ENCODE data around the gene HELB.

The HELB gene

DNA sequence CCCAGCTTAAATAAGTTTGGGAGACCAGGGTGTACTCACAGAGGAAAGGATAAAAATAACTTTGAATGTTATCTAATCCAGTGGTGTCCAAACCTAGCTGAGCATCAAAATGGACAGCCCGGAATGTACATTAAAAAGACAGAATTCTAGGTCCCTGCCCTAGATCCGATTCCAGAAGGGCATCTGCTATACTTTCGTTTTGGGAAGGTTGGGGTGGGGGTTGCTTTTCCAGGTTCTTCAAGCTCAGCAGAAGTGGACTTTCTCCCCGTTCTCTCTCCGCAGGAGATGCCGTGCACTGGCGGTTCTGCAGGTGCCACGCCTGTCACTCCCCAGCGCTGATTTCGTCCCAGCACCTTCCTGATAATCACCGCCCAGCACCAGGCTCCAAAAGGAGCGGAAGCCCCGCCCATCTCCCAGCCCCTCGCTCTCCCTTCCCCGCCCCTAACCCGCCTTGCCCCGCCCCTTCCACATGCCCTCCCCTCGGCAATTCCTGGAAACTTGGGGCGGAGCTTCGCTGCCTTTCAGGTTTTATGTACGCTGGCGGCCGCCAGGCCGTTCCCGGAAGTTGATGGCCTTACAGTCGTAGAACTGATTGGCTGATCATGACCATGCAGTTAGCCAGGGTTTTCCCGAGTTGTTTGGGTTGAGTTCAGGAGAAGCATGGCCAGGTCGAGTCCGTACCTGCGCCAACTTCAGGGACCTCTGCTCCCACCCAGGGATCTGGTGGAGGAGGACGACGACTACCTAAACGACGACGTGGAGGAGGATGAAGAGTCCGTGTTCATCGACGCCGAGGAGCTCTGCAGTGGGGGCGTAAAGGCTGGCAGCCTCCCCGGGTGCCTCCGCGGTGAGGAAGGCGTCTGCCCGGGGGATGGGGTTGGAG, at the start of gene HELB:
Gene HELB, plus strand, starts transcription at position 550 of the 883 bp plus-strand sequence. Its CDS starts 111 bp downstream, at position 661.
- in situ Hi-C loops (cut with MboI; ENCODE audit: low sequenced_read_pairs), result no loop called here

DNA sequence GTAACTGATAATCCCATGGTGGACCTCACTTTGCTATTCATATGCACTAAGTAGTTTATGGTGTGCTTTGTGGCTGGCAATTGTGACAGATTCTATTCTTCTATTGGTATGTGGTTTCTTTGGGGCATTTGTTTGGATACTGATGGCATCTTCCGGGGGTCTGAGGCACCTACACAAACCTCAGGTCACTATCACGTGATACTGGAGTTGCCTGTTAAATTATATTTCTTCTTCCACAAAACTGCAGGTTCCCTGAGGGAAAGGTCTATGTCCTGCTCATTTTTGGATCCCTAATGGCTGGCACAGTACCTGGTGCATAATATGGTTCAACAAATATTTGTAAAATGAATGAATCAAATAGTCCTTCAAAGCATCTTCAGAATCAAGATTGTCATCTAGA, 49.5 kb upstream of the HELB start:
- in situ Hi-C loops (cut with MboI; ENCODE audit: low sequenced_read_pairs), result no loop called here

DNA sequence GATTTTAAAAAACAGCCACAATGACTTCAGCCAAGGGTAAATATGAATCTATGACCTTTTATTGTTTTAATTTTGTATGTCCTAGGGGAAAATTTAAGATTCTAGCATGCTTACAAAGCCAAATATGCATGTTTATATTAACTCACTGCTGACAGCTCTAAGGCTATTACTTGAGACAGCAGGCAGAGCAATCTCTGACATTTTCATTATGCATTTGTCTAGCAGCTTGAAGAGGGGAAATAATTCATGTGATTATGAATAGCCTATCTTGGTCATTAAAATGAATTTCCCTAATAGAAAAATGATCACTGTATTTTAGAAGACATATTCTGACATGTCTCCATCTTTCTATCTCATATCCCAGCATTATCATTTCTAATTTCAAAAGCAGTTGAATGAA, 46.6 kb upstream of the HELB start:
- in situ Hi-C loops (cut with MboI; ENCODE audit: low sequenced_read_pairs), result no loop called here

DNA sequence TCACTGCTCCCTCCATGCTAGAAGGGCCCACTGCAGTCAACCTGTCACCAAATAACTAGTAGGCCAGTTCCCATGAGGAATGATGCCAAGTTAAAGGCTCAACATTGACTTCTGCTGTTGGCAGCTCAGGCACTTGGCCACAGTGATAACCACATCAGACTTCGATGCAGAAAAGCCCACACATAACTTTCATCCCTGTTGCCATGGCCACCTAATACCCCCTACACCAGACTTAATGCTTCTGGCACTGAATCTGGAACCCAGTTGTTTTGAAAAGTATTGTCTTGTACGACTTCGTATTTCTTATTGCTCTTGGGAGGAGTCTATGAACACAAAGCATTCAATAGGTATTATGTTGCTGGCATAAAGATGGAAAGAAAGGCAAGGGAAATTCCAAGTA, 44.3 kb upstream of the HELB start:
- in situ Hi-C loops (cut with MboI; ENCODE audit: low sequenced_read_pairs), result no loop called here

DNA sequence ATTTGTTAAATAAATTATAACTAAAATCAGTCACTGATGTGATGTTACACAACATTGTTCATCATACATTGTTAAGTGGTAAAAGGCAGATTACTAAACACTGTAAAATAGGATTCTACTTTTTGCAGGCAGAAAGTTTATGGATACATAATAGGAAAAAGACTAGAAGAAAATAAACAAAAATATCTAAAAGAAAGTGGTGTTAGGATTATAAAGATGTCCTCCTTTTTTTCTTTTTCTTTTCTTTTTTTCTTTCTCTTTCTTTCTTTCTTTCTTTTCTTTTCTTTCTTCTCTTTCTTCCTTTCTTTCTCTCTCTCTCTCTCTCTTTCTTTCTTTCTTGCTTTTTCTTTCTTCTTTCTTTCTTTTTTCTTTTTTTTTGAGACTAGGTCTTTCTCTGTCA, 39.6 kb upstream of the HELB start:
- in situ Hi-C loops (cut with MboI; ENCODE audit: low sequenced_read_pairs), result no loop called here

DNA sequence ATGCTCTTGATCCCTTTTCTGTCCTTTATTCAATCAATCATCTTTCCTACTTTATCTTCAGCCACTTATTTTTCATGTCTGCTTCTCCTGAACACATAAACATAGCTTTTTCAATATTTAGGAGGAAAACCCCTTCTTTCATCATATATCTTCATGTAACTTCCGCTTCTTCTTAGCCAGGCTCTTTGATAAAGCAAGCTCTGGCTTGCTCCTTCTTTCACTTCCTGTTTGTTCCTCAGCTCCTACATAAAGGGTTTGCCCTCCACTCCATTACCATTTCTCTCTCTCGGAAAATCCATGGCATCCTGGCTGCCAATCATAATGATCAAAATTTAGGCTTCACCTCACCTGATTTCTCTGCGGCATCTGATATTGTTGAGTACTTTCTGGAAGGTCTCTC, 33.7 kb upstream of the HELB start:
- in situ Hi-C loops (cut with MboI; ENCODE audit: low sequenced_read_pairs), result no loop called here

DNA sequence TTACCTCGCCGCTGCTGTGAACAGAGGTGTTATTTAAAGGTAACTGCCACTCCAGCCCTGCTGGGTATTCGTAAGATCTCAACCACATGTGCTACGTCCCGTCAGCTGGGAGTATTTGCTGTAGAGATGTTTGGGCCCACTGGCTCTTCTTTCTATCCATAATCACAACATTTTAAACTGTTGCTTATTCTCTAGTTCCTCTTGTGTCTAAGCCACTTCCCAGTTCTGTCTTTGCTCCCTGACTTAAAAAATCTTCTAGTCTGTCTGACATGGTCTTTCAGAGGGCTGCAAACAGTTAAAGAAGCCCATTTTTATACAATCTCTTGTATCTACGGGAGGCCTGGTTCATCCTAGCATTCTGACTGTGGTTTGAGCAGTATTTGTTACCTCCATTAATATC, 33.2 kb upstream of the HELB start:
- in situ Hi-C loops (cut with MboI; ENCODE audit: low sequenced_read_pairs), result no loop called here

DNA sequence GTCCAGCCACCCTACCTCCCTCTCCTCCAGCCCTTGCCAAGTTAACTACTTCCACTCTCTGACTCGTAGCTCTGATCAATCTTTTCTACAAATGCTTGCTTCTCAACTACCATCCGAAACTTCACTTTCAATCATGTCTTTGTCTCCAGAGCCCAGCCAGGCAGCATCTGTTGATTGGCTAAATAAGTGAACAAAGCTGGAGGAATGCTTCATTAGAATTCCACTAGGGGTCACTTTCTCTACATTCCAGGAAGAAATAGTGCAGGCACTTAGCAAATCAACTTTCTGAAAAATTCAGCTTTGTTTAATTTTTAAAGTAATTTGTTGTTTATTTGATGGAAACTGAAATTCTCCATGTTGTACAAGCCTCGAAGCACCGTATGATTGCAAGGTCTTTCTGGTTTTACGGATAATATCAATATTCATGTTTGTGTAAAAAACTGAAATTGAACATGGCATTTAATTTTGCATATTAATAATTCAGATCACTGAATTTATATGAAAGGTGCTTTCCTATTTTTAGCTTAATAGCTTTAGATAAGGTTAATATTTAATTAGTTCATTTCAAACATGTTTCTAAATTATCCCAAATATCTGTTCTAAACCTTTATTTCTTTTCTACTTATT, 32.4 kb upstream of the HELB start:
- in situ Hi-C loops (cut with MboI; ENCODE audit: low sequenced_read_pairs), result no loop called here

DNA sequence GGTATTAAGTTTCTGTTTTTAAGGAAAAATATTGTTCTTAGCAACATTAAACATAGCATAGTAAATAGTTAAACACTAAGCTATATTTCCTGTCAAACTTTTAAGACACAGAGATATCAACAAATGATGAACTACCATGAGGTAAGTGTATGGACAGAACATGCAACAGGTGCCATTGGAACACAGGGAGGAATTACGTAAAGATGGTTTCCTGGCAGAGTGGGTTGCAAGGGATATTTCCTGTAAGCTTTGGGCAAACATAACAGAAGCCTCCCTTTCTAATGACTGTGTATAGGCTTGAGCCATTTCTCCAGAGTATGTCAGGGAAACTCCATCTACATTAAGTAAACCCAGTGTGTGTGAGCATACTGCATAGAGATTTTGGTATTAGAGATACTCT, 31.7 kb upstream of the HELB start:
- in situ Hi-C loops (cut with MboI; ENCODE audit: low sequenced_read_pairs), result no loop called here

DNA sequence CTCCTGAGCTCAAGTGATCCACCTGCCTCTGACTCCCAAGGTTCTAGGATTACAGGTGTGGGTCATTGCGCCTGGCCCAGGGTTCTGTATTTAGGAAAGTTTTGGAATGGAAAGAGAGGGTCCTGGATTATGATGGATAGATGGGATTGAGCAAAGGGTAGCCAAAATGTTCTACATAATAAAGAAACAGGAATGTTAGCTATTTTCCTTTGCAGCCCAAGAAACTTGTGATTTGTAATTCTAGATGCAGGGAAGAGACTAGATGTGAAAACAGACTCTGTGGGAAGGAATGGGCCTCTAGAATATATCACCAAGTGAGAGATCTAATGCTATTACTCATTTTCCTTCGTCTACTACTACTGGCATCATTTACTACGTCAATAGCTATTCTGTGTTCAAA, 29.6 kb upstream of the HELB start:
- in situ Hi-C loops (cut with MboI; ENCODE audit: low sequenced_read_pairs), result no loop called here

DNA sequence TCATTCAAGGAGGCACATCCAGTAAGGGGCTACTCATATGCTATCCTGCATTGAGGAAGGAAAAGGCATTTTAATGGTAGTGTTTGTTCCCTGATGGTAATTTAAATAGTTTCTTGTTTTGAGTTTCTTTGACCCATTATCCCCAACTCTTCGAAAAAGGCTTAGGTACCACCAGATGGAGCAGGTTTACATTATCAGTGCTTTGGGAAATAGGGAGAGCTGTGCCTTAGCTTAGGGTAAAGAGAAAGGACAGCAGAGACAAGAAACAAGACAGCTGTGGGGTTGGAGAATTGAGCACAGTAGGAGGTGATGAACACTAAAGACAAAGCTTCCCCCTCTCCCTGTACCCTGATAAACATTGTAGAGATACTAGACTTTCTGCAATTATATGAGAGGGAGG, 29.1 kb upstream of the HELB start:
- in situ Hi-C loops (cut with MboI; ENCODE audit: low sequenced_read_pairs), result no loop called here

DNA sequence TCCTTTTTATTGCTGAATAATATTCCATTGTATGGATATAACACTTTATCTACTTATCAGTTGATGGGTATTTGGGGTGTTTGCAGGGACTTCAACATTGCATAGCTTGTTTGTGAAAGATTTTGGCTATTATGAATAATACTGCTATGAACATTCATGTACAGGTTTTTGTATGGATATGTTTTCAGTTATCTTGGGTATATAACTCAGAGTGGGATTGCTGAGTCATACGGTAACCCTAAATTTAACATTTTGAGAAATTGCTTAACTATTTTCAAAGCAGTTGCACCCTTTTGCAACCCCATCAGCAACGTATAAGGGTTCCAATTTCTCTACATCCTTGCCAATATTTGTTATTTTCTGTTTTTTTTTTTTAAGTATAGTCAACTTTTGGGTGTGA, 27.3 kb upstream of the HELB start:
- in situ Hi-C loops (cut with MboI; ENCODE audit: low sequenced_read_pairs), result no loop called here

DNA sequence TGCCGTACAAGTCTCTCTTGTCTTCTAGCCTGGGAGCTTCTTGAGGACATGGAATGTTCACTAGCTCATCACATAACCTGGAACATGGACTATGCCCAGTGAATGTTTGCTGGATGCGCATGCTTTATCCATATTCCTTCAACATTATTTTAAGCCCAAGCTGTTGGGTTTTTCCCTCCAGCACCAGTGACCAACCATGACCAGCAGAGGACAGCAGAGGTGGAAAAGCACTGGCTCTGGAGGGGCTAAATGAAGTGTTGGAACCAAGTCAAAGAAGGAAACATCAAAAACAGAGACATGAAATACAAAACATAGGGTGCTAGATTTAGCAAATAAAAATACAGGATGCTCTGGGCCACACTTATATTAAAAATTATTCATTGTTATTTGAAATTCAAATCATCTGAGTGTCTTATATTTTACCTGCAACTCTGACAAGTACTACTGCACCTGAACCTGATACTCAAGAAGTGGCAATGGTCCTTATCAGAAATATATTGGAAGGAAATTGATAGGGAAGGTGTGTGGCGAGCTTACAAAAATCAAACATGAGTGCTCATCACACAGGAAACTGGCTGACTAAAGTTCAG, 23.1 kb upstream of the HELB start:
- in situ Hi-C loops (cut with MboI; ENCODE audit: low sequenced_read_pairs), result no loop called here

DNA sequence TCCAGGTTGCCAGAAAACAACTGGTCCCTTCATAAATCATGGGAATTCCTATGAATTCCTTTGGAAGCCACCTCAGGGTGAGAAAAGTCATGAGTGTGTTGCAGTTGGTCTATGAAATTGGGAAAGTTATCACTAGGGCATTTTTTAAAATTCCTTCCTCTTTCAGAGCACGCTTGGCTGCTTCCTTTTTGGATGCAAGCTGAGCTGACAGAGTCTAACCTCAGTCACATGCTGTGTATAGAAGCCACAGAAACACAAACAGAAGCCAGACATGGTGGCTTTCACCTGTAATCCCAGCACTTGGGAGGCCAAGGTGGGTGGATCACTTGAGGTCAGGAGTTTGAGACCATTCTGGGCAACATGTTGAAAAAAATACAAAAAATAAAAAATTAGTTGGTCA, 21.7 kb upstream of the HELB start:
- in situ Hi-C loops (cut with MboI; ENCODE audit: low sequenced_read_pairs), result no loop called here

DNA sequence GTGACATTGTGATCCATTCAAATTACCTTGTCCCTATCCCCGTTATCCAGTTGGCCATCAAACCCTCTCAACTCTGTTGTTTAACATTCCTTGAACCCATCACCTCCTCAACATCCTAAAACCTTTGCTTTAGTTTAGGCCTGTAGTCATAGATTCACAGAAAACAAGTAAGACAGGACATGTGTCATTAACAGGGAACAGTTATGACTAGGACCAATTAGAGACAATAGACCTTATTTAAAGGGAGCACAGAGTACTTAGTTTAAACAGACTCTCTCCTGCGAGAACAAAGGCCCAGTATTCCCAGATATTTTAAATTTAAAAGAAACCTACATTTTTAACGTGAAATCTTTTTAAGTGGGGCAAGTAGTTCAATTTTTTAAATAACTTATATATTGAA, 20.0 kb upstream of the HELB start:
- in situ Hi-C loops (cut with MboI; ENCODE audit: low sequenced_read_pairs), result no loop called here

DNA sequence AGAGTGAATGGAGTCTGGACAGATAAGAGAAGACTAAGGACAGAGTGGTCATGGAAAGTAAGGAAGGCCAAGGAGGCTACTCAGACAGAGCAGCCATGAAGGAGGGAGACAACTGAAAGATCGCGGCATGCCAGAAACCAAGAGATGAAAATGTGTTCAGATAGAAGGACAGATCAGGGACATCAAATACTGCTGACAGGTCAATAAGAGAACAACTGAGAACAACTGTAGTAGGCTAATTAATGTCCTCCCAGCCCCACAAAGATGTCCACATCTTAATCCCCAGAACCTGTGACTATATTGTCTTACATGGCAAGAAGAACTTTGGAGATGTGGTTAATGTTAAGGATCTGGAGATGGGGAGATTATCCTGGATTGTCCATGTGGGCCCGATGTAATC, 15.0 kb upstream of the HELB start:
- in situ Hi-C loops (cut with MboI; ENCODE audit: low sequenced_read_pairs), result no loop called here

DNA sequence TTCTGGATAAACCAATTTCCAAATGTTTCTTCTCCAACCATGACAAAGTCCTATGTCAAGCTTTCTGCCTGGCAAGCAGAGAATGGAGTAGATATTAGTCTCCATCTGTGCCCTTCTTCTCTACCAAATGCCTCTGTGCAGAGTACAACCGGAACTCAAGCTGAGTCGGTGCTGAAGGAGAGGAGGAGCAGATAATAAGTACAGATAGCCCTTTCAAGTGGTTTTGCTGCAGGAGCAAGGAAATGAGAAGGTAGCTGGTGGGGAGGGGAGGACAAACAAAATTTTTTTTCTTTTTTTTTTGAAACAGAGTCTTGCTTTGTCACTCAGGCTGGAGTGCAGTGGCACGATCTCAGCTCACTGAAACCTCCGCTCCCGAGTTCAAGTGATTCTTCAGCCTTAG, 14.2 kb upstream of the HELB start:
- in situ Hi-C loops (cut with MboI; ENCODE audit: low sequenced_read_pairs), result no loop called here

DNA sequence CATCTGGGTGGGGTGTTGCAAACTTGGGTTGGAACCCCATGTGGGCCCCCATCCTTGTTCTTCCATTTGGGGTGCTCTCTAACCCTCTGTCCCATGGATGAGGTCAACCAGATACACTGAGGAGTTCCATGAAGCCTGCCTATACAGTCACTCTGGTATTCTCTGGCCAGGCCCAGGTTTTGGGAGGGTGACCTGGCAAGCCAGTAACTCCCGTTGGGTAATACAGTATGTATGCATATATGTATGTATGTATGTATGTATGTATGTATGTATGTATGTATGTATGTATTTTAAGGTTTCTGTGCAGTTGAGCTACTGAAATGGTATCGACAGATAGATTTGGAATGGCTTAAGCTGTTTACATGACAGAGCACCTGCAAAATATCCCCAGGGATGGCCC, 12.8 kb upstream of the HELB start:
- in situ Hi-C loops (cut with MboI; ENCODE audit: low sequenced_read_pairs), result no loop called here

DNA sequence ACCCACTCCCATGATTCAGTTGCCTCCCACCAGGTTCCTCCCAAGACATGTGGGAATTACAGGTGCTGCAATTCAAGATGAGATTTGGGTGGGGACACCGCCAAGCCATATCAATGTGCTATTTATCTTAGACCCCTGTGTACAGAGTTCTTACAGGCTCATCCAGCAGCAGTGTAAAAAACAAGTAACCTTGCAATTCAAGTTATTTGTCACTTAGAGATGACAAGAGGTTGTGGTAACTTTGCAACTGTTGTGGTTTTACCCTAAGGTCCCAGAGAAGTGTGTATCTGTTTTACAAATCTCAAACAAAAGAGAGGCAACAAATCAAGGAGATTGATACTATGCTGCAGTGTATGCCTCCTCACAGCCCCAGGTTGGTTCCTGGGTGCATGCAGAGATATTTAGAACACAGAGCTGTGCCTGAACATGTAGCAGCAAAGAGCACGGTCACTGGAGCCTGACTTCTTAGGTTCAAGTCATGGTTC, 11.5 kb upstream of the HELB start:
- in situ Hi-C loops (cut with MboI; ENCODE audit: low sequenced_read_pairs), result no loop called here

DNA sequence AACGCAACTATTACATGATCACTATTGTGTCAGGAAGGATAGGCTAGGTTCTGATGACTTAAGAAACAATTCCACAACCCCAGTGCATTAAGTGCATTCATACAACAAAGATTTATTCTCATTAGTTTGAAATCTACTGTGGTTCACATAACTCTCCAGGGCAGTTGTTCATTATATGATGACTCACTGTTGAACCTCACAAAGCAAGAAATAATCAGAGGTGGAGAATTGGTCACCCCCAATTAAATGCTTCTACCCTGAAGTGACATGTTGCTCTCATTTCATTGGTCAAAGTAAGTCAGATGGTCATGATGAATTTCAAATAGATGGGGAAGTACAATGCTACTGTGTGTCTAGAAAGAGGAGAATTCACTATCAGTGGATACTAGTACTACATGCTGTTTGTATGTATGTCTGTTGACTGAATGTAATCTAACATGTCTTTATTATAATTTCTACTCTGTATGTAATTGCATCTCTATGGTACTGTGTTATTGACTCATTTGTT, 6.1 kb upstream of the HELB start:
- in situ Hi-C loops (cut with MboI; ENCODE audit: low sequenced_read_pairs), result no loop called here

DNA sequence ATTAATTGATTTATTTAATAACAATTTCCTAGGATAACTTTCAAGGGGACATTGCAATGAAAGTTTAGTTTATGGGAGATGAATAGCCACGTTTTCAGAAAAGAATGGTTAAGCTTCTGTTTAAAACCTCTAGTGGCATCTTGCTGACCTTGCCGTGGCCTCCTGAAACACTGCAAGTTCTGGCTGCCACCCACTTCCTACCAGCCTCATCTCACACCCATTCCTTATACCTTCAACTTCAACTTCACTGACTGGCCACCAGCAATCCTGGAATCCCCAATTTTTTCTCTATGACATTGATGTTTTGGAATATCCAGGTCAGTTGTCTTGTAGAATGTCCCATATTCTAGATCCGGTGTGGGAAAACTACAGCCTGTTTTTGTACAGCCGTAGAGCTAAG, 5.2 kb upstream of the HELB start:
- in situ Hi-C loops (cut with MboI; ENCODE audit: low sequenced_read_pairs), result no loop called here

DNA sequence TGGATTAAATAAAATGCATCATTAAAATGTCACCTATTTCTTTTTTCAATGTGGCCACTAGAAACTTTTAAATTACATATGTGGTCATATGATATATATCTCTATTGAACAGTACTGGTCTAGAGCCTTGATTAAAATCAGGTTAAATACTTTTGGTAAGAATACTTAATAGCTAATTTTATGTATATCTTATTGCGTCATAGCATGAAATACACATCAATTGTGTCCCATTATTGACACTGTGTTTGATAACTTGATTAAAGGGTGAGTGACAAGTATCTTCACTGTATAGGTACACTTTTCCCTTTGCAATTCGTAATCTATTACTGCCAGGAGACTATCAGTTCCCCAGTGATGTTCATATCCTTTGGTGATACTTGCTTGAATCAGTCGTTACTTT, 4.4 kb upstream of the HELB start:
- in situ Hi-C loops (cut with MboI; ENCODE audit: low sequenced_read_pairs), result no loop called here
